Measurements from ENCODE around the gene KCNQ4.

Gene KCNQ4

GRCh38 chr1:40777224-40777970, 6.2 kb upstream of the KCNQ4 start:
- H3K27ac ChIP-seq (replicated peaks) = no peak overlapping the region
- TF ChIP-seq GABPA (IDR thresholded peaks at IDR 0.05; ENCODE audit: low read depth) = no peak
- TF ChIP-seq POLR2AphosphoS5 (IDR thresholded peaks at IDR 0.05; ENCODE audit: low read depth) = no peak

GRCh38 chr1:40780678-40781607, 2.6 kb upstream of the KCNQ4 start:
- H3K4me3 ChIP-seq (replicated peaks; ENCODE audit: insufficient read depth, low read length) = no peak overlapping the region
- TF ChIP-seq POLR2AphosphoS5 (IDR thresholded peaks at IDR 0.05; ENCODE audit: low read depth) (no peak), GABPA (IDR thresholded peaks at IDR 0.05; ENCODE audit: low read depth) (no peak), REST (IDR thresholded peaks at IDR 0.05; ENCODE audit: insufficient replicate concordance, low read depth) (no peak), SPI1 (IDR thresholded peaks at IDR 0.05; ENCODE audit: borderline replicate concordance, low read depth) (no peak), CTCF (IDR thresholded peaks at IDR 0.05; ENCODE audit: insufficient read depth, low read length) (no peak)
- peaks cover 6% of the 10 kb centered on the region for H3K27me3 ChIP-seq (ENCODE audit: insufficient read depth, poor library complexity, severe bottlenecking)
- no peak for DNase-seq (ENCODE audit: low read depth in 1 of 2, low spot score in 1 of 2)
- no peak overlapping the region for H3K27ac ChIP-seq (replicated peaks)

More at GRCh38 chr1:40777224-40777970, 6.2 kb upstream of the KCNQ4 start:
- no peak overlapping the region for H3K4me3 ChIP-seq (replicated peaks; ENCODE audit: insufficient read depth, low read length)
- DNase-seq (ENCODE audit: low read depth in 1 of 2, low spot score in 1 of 2) = no peak
- H3K27me3 ChIP-seq (ENCODE audit: insufficient read depth, poor library complexity, severe bottlenecking) = peaks cover 2% of the 10 kb centered on the region

GRCh38 chr1:40781608-40781971, 2.0 kb upstream of the KCNQ4 start:
- no peak overlapping the region for H3K27ac ChIP-seq (replicated peaks)

More at GRCh38 chr1:40781608-40781971, 2.0 kb upstream of the KCNQ4 start:
- peaks cover 6% of the 10 kb centered on the region for H3K27me3 ChIP-seq (ENCODE audit: insufficient read depth, poor library complexity, severe bottlenecking)
- H3K4me3 ChIP-seq (replicated peaks; ENCODE audit: insufficient read depth, low read length) = no peak overlapping the region
- no peak for TF ChIP-seq GABPA (IDR thresholded peaks at IDR 0.05; ENCODE audit: low read depth)
- TF ChIP-seq REST (IDR thresholded peaks at IDR 0.05; ENCODE audit: insufficient replicate concordance, low read depth) = no peak
- no peak for TF ChIP-seq SPI1 (IDR thresholded peaks at IDR 0.05; ENCODE audit: borderline replicate concordance, low read depth)
- no peak for TF ChIP-seq CTCF (IDR thresholded peaks at IDR 0.05; ENCODE audit: insufficient read depth, low read length)
- no peak for TF ChIP-seq POLR2AphosphoS5 (IDR thresholded peaks at IDR 0.05; ENCODE audit: low read depth)
- no peak for DNase-seq (ENCODE audit: low read depth in 1 of 2, low spot score in 1 of 2)
